HL-60 (cell line): Measurements from ENCODE around the gene SIPA1.

Source experiments
- DNase-seq, 2 experiments: peaks; one replicate each; pipeline ENCODE4 v3.0.0-alpha.2; 2010 to 2020; ENCODE audit warnings: low read depth in 1 of 2, low spot score in 1 of 2
- H3K27ac ChIP-seq: fragments of 250-450 bp; sonication (Bioruptor Pico); replicated peaks from 2 replicates; pipeline ENCODE4 v1.5.1; 2020; ENCODE audit warnings: mild to moderate bottlenecking, moderate library complexity
- H3K27me3 ChIP-seq: fragments of 250-450 bp; sonication (Bioruptor Pico); 2 replicates; pipeline ENCODE4 v1.5.1; 2021; ENCODE audit warnings: mild to moderate bottlenecking, moderate library complexity; ENCODE audit not compliant: insufficient read depth, poor library complexity, severe bottlenecking
- H3K4me3 ChIP-seq: replicated peaks from 2 replicates; pipeline ENCODE4 v1.5.1; 2011; ENCODE audit warnings: mild to moderate bottlenecking, control low read depth, low read length; ENCODE audit not compliant: insufficient read depth
- GABPA ChIP-seq: IDR thresholded peaks from 2 replicates; pipeline ENCODE4 v1.6.1; 2012; ENCODE audit warnings: low read depth
- POLR2AphosphoS5 ChIP-seq: IDR thresholded peaks from 2 replicates; pipeline ENCODE4 v1.6.1; 2012; ENCODE audit warnings: low read depth
- SPI1 ChIP-seq: IDR thresholded peaks from 2 replicates; pipeline ENCODE4 v1.6.1; 2012; ENCODE audit warnings: low read depth, mild to moderate bottlenecking, borderline replicate concordance
- TF ChIP-seq, protein P1 (sequence below): IDR thresholded peaks from one replicate; pipeline ENCODE4 v1.5.1; 2011; ENCODE audit warnings: low read length, control low read depth, inconsistent platforms; ENCODE audit not compliant: insufficient read depth
- TF ChIP-seq, protein P2 (sequence below): IDR thresholded peaks from 2 replicates; pipeline ENCODE4 v1.6.1; 2012; ENCODE audit warnings: low read depth; ENCODE audit not compliant: insufficient replicate concordance

The SIPA1 gene

DNA sequence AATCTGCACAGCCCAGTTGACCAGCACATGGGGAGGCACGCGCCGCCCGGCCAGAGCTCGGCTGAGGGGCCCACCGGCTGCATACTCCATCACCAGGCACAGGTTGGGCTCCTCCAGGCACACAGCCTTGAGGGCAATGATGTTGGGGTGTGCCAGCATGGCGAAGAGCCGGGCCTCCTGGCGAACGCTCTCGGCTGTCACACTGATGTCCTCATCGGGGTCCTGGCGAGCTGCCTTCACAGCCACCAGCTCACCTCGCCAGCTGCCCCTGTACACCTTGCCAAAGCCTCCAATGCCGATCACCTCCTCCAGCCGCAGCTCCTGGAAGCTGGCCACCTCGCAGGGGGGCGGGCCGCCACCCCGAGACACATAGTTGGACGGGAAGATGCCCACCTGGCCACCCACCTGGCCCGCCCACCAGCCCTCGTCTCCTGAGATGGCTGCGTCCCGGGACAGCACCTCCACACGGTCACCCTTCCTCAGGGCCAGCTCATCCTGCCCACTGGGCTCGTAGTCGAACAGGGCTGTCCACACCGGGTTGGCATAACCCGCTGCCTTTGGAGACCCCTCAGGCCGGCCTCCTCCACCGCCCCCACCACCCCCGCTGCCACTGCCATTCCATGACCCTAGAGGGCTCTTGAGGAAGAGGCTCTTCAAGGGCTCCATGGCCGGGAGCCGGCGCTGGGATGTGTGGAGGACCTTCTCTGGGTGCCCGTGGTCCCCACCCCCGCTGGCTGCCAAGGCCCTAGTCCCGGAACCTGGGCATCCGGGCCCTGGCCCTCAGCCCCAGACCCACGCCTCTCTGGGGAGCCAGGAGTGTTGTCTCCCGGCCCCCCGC, 24.6 kb upstream of the SIPA1 start:
- no peak for DNase-seq
- Histone ChIP-seq H3K27ac (peak overlapping the region; percentile 88), H3K4me3 (peak overlapping the region; percentile 88), H3K27me3 (no peaks in the 10 kb centered on the region)
- no peak; the same call in 1 of the 2 replicates for TF ChIP-seq POLR2AphosphoS5
- no peak for TF ChIP-seq GABPA
- TF ChIP-seq, protein P1, sequence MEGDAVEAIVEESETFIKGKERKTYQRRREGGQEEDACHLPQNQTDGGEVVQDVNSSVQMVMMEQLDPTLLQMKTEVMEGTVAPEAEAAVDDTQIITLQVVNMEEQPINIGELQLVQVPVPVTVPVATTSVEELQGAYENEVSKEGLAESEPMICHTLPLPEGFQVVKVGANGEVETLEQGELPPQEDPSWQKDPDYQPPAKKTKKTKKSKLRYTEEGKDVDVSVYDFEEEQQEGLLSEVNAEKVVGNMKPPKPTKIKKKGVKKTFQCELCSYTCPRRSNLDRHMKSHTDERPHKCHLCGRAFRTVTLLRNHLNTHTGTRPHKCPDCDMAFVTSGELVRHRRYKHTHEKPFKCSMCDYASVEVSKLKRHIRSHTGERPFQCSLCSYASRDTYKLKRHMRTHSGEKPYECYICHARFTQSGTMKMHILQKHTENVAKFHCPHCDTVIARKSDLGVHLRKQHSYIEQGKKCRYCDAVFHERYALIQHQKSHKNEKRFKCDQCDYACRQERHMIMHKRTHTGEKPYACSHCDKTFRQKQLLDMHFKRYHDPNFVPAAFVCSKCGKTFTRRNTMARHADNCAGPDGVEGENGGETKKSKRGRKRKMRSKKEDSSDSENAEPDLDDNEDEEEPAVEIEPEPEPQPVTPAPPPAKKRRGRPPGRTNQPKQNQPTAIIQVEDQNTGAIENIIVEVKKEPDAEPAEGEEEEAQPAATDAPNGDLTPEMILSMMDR = no peak
- TF ChIP-seq, protein P2, sequence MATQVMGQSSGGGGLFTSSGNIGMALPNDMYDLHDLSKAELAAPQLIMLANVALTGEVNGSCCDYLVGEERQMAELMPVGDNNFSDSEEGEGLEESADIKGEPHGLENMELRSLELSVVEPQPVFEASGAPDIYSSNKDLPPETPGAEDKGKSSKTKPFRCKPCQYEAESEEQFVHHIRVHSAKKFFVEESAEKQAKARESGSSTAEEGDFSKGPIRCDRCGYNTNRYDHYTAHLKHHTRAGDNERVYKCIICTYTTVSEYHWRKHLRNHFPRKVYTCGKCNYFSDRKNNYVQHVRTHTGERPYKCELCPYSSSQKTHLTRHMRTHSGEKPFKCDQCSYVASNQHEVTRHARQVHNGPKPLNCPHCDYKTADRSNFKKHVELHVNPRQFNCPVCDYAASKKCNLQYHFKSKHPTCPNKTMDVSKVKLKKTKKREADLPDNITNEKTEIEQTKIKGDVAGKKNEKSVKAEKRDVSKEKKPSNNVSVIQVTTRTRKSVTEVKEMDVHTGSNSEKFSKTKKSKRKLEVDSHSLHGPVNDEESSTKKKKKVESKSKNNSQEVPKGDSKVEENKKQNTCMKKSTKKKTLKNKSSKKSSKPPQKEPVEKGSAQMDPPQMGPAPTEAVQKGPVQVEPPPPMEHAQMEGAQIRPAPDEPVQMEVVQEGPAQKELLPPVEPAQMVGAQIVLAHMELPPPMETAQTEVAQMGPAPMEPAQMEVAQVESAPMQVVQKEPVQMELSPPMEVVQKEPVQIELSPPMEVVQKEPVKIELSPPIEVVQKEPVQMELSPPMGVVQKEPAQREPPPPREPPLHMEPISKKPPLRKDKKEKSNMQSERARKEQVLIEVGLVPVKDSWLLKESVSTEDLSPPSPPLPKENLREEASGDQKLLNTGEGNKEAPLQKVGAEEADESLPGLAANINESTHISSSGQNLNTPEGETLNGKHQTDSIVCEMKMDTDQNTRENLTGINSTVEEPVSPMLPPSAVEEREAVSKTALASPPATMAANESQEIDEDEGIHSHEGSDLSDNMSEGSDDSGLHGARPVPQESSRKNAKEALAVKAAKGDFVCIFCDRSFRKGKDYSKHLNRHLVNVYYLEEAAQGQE = no peak
- TF ChIP-seq SPI1 = no peak

DNA sequence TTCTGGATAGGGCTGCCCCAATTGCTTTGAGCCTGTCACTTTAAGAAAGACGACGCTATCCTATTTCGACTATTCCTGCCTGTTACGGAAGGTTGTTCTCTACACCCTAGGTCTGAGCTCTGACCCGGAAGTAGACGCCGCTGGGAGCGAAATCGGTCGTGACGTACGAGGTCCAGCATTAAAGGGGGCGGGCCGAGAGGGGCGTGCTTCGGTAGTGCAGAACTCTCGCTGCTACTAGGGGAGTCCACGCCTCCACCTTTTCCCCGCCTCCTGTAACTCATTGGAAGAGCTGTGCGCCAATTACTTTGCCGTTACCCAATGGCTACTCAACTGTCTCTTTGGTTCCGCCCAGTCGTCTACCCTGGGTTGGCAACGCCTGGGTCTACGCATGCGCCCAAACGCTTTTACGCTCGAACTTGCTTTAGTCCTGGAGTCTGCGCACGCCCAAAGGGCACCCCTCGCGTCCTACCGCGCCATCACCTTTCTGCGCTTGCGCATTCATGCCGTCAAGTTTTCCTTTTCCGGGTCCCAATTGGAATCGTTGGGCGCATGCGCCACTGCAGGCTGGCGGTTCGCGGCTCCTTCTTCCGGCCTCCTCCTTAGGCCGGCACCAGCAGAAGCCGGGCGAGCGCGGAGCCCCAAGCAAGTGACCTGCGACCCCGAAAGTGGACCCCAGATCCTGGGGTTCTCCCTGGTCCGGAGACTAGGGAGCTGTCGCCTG, 22.5 kb upstream of the SIPA1 start, which contains the start of gene PCNX3:
Gene PCNX3 (plus strand): TSS at position 548 of the 721 bp plus-strand sequence. CDS start 536 bp downstream, outside the sequence.
- peak; percentile 100 for DNase-seq
- Histone ChIP-seq H3K4me3 (peak within 1 kb of the TSS; percentile 97), H3K27ac (peak within 1 kb of the TSS; percentile 89), H3K27me3 (no peaks in the 10 kb centered on the region)
- TF ChIP-seq GABPA (peak; percentile 93), SPI1 (no peak)

DNA sequence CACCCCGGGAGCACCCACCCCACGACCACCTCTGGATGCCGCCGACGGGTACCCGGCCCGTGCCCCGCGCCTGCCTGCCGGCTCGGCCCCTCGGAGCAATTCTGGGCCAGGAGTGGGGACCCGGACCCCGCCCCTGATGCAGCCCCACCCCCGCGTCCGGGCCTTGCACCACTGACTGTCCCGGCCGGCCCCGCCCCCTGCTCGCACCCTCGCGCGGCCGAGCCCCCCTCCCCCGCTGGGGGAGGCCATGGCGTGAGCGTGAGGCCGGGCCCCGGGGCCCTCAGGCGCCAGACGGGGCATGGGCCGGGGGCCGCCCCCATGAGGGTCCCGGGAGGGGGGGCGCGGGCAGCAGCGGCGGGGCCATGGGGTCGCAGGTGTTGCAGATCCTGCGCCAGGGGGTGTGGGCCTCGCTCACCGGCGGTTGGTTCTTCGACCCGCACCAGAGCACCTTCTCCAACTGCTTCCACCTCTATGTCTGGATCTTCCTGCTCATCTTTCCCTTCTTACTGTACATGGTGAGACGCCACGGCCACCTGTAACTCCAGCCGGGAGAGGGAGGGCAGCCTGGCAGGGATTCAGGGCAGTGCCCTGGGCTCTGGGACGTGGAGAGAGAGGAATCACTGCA, 21.8 kb upstream of the SIPA1 start:
- Histone ChIP-seq H3K27ac (peak overlapping the region; percentile 89), H3K4me3 (peak overlapping the region; percentile 97), H3K27me3 (no peaks in the 10 kb centered on the region)
- TF ChIP-seq, protein P2 = no peak
- no peak for TF ChIP-seq SPI1
- no peak for TF ChIP-seq GABPA
- TF ChIP-seq, protein P1 = no peak
- no peak for TF ChIP-seq POLR2AphosphoS5
- DNase-seq = peak; percentile 42 to 67

DNA sequence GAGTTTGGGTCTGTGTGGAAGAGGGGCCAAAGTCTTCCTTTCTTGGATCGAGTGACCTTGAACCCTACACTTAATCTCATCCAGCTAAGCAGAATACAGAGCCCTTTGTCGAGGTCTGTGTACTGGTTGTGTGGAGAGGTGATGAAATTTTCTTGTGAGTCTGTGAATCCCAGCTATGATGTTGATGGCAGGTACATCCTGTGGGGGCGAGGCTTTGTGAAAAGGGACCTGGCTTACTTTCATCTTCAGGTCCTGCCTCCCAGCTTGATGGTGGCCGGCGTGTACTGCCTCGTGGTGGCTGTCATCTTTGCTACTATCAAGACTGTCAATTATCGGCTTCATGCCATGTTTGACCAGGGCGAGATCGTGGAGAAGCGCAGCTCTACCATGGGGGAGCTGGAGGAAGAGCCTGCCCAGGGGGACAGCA, 21.3 kb upstream of the SIPA1 start:
- Histone ChIP-seq H3K4me3 (peak overlapping the region; percentile 97), H3K27me3 (no peaks in the 10 kb centered on the region), H3K27ac (peak overlapping the region; percentile 54)
- no peak for TF ChIP-seq GABPA
- TF ChIP-seq SPI1 = no peak
- TF ChIP-seq POLR2AphosphoS5 = no peak
- no peak for DNase-seq
